ENCODE data around the gene DMRT3. TPM values are rescaled to one million over a fixed set of nuclear protein-coding genes. Genes with fewer than 3 reads are reported as not detected.

DMRT3 gene
- not detected in 2 replicates for total RNA-seq

GRCh38 chr9:976258-976942 is at the start of gene DMRT3:
Gene DMRT3 (plus strand): TSS chr9:976655. CDS start chr9:977002, 347 bp downstream.

Small RNA genes within 50 kb of the gene (small RNA-seq; reads per million reads assigned to genes)
- gene RNU6-1073P, result not detected

Other genes with a start within 250 kb of the DMRT3 start
- not detected in 2 replicates for gene DMRT1, start 135.0 kb upstream of the DMRT3 start, total RNA-seq
- 0.16 and 0.36 TPM in 2 replicates for gene DMRT2, start 73.7 kb downstream of the DMRT3 start, total RNA-seq

Measured in hair follicle dermal papilla cell (primary cell).